PFSK-1 (cell line): Measurements from ENCODE around the gene IL10.

Source experiments
- FOXP2 ChIP-seq: optimal IDR thresholded peaks from 2 replicates; pipeline ENCODE3; 2011; ENCODE audit warnings: borderline replicate concordance, control low read depth, inconsistent platforms; ENCODE audit not compliant: insufficient read depth; ENCODE audit errors: extremely low read length, extremely low read depth
- TAF1 ChIP-seq: IDR thresholded peaks from 2 replicates; pipeline ENCODE4 v1.6.1; 2012; ENCODE audit warnings: low read length, control low read depth, borderline replicate concordance; ENCODE audit not compliant: insufficient read depth
- TF ChIP-seq, protein P1 (sequence below), 2 experiments: IDR thresholded peaks; 2 replicates each; pipeline versions ENCODE4 v1.6.1 to v1.8.0; 2011 to 2012; ENCODE audit warnings: low read depth in 2 of 2, low read length in 2 of 2, control low read depth in 1 of 2, inconsistent platforms in 1 of 2, mild to moderate bottlenecking in 1 of 2, moderate library complexity in 1 of 2; ENCODE audit not compliant: insufficient read depth in 1 of 2

DNA sequence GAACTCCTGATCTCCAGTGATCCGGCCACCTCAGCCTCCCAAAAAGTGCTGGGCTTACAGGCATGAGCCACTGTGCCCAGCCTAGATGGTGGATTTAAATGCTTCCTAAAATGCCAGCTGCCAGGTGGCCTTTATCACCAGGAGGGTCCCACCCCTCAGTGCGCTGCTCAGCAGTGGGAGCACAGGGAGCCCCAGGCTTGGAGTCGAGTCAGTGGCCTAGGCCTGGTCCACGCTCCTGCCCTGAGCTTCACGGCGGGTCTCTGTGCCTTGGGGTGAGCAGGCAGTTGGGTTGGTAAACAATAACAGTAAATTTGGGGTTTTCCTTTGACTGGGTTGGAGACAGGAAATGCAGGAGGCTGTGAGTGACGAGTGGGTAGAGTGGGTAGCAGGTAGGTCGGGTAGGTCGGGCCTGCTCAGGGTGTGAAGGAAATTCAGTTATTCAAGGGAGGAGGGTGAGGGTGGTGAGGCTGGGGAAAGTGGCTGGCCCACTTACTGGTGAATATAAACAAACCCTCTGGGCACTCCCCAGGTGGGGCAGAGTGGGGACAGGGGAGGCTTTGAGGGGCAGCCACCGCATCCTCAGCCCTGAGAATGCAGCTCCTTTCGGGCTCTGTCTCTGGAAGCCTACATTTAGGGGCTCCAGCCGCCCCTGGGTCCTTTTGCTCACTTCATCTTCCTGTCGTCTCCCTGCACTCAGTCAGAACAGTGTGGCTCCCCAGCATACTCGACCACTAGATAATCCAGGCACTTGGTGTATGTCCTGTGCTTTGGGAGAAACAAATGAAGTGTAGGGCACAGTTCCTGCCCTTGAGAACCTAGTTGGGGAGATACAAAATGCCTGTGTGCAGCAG is 35.2 kb downstream of the IL10 start:
- TF ChIP-seq, protein P1, sequence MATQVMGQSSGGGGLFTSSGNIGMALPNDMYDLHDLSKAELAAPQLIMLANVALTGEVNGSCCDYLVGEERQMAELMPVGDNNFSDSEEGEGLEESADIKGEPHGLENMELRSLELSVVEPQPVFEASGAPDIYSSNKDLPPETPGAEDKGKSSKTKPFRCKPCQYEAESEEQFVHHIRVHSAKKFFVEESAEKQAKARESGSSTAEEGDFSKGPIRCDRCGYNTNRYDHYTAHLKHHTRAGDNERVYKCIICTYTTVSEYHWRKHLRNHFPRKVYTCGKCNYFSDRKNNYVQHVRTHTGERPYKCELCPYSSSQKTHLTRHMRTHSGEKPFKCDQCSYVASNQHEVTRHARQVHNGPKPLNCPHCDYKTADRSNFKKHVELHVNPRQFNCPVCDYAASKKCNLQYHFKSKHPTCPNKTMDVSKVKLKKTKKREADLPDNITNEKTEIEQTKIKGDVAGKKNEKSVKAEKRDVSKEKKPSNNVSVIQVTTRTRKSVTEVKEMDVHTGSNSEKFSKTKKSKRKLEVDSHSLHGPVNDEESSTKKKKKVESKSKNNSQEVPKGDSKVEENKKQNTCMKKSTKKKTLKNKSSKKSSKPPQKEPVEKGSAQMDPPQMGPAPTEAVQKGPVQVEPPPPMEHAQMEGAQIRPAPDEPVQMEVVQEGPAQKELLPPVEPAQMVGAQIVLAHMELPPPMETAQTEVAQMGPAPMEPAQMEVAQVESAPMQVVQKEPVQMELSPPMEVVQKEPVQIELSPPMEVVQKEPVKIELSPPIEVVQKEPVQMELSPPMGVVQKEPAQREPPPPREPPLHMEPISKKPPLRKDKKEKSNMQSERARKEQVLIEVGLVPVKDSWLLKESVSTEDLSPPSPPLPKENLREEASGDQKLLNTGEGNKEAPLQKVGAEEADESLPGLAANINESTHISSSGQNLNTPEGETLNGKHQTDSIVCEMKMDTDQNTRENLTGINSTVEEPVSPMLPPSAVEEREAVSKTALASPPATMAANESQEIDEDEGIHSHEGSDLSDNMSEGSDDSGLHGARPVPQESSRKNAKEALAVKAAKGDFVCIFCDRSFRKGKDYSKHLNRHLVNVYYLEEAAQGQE (IDR thresholded peaks at IDR 0.05; ENCODE audit: insufficient read depth in 1 of 2, low read depth in 2 of 2, low read length in 2 of 2), result no peak
- TF ChIP-seq FOXP2 (no peak), TAF1 (no peak)
